ENCODE data around the gene DMAC2.
"Not testable (repeated sequence)": the region's sequence is repeated elsewhere in the genome, so short reads cannot be mapped to it uniquely, and the experiment has no call there.

Gene DMAC2

GRCh38 chr19:41442473-41443355 is 3.0 kb upstream of the DMAC2 start, which contains the start of gene ERICH4:
TSS of gene ERICH4 (plus strand) at chr19:41443156. CDS start at chr19:41443170, 14 bp downstream.
- no peak for DNase-seq

- no peak for DNase-seq
These were observed 1.7 kb upstream of the DMAC2 start for GRCh38 chr19:41441321-41441945.

- DNase-seq: no peak
These were observed 1.7 kb downstream of the DMAC2 start for GRCh38 chr19:41437944-41438574.

DNA sequence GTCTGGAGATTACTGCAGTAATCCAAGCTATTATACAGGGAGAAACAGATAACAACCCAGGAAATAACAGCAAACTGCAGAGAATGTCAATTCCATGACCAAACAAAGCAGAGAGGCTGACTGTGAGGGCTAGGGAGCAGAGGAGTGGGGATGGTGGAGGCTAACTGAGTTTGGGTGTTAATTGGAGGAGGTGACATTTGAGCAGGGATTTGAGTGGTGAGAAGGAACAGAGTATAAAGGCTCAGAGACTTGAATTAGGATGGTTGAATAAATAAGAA is 3.1 kb downstream of the DMAC2 start:
- no peak for DNase-seq

DNA sequence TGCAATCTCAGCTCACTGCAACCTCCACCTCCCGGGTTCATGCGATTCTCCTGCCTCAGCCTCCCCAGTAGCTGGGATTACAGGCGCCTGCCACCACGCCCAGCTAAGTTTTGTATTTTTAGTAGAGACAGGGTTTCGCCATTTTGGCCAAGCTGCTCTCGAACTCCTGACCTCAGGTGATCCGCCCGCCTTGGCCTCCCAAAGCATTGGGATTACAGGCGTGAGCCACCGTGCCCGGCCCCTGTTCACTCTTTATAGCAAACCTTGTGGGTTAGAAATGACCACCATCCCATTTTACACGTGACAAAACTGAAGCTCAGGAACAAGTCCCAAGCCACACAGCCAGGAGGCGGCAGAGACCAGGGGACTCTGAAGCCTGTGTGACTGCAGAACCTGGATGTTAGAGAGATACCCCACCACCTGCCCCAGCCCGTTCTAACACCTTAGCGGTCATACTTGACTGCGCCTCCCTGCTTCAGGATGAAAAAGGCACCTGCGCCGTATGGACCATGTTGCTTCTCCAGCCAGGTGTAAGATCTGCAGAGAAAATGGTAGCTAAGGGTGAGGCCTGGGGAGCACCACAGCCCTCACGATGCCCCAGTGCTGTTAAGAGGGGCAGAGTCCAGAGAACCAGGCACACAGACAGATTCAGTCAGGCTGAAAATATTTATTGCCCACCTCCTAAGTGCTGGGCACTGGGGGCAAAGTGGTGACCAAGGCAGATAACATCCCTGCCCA is 3.6 kb downstream of the DMAC2 start:
- no peak for DNase-seq

DNA sequence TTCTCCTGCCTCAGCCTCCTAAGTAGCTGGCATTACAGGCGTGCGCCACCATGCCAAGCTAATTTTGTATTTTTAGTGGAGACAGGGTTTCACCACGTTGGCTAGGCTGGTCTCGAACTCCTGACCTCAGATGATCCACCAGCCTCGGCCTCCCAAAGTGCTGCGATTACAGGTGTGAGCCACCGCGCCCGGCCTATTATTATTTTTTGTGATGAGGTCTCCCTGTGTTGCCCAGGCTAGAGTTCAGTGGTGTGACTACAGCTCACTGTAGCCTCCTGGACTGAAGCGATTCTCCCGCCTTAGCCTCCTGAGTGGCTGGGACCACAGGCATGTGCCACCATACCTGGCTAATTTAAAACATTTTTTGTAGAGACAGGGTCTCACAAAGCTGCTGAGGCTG is 4.3 kb downstream of the DMAC2 start:
- not testable (repeated sequence) for DNase-seq

GRCh38 chr19:41434450-41434849 is 5.3 kb downstream of the DMAC2 start:
- DNase-seq: no peak

DNA sequence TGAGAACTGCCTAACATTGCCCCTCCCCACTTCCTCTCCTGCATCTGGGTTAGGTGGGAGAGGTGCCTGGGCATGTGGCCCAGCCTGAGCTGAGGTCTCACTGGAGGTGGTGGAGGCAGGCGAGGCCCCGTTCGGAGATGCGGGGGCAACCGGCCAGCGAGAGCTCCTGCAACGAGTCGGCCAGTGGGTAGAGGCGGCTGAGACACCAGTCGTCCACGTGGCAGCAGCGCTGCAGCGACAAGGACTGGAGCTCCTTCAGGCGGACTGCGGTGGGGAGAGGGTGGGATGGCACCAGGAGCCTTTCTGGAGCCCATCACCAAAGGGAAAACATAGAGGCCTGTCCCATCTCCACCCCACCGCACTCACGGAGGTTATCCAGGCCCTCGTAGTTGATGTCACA is 6.5 kb downstream of the DMAC2 start:
- no peak for DNase-seq

DNA sequence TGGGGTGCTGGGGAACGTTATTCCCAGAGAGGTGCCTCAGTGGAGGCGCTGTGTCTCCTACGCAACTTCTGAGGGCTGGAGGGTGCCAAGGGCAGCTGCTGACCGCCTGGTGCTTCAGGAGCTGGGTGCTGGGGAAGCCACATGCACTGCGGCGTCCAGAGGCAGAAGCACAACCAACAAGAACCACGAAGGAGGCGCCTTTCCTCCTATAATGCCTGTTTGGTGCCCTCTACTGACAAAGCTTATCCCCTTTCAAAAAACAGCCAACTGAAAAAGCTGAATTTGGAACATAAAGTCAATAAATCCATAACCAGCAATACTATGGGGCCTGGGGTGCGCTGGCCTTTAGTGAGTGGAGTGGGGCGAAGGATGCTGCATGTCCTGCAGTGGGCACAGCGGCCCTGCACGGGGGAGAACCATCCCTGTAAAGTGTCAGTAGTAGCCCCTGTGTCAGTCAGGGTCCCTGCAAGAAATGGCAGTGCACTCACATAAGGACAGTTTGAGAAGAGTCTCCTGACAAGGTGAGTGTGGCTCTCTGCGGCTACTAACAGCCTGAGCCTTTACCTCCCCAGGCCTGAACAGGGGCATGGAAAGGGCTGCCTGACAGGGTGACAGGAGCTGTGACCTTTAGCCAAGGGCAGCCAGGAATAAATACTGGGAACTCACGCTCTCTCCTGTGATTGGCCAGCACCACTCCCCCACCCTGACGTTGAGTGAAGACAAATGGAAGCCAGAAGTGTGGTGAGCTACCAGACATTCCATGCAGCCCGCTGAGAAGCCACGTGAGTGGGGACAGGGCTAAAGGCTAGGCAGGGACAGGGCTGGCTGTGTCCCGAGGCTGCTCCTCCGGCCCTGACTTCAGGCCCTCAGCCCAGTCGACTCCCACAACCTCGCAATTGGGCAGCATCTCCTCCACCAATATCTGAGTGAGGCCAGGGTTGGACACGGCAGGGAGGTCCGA is 8.0 kb downstream of the DMAC2 start:
- peak; percentile 43 for DNase-seq

- no peak for DNase-seq
These were observed 8.8 kb downstream of the DMAC2 start for GRCh38 chr19:41430922-41431321.

GRCh38 chr19:41428481-41428859 is 11.2 kb downstream of the DMAC2 start:
- DNase-seq: no peak

DNA sequence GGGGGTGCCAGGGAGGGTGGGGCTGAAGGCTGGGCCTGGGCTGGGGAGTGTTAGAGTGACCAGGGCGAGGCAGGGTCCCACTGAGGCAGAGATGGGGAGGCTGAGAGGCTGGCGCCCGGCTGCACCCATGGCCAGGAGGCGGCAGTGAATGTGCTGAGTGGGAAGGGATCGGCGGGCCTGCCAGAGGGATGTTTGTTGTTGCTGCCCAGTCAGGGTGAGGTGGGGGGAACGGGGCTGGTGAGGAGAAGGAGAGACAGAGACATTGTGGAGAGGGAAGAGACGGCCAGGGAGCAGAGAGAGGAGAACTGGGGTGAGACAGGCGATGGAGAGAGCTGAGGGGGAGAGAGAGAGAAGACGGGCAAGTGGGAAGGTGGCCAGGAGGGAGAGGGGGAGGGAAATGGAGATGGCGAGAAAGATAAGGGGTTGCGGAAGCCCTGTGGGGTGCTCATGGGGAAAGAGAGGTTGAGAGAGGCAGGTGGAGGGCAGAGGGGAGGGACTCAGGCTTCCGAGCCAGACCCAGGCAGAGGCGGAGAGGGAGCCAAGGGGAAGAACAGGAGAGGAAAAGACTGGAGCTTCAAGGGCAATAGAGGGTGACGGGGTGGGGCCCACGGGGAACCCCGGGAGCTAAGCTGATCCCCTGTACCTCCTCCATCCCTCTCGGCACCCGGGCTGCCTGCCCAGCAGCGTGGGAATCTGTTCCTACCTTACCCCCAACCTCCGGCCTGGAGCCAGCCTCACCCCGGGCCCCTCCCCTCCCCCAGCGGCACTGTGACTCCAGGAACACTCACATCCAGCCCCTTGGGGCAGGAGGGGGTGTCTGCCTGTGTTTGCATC is 11.8 kb downstream of the DMAC2 start:
- DNase-seq: peak; percentile 72

DNA sequence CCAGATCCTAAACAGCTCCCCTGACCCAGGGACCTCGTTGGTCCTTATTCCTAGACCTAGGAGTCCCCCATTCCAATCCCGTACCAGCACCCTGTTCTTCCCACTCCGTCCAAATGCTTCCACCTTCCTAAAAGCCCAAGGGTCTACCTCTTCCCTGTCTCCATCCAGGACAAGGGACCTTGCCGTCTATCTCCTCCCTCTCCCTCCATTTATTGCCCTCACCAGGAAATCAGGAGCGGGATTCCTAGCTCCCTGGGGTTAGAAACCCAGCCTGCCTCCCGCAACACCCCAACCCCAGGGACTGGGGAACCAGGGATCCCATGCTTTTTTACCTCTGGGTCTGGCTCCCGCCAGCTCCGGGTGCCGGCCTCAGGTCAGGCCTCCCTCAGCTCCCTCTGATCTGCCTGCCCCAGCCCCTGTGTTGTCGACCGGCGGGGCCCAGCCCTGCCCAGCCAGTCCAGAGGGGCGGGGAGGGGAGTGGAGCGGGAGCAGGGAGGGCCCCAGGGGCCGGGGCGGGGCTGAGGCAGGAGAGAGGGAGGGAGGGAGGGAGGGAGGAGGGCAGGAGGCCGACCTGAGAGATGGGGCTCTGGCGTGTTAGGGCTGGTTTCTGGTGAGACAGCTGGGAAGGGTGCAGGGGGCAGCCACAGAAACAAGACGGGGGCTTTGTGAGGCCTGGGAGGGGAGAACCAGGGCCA is 12.6 kb downstream of the DMAC2 start, which contains the start of gene B3GNT8:
Gene B3GNT8 (minus strand): TSS at position 423 of the 695 bp plus-strand sequence. CDS start 596 bp downstream, outside the sequence.
- DNase-seq: peak; percentile 86

DNA sequence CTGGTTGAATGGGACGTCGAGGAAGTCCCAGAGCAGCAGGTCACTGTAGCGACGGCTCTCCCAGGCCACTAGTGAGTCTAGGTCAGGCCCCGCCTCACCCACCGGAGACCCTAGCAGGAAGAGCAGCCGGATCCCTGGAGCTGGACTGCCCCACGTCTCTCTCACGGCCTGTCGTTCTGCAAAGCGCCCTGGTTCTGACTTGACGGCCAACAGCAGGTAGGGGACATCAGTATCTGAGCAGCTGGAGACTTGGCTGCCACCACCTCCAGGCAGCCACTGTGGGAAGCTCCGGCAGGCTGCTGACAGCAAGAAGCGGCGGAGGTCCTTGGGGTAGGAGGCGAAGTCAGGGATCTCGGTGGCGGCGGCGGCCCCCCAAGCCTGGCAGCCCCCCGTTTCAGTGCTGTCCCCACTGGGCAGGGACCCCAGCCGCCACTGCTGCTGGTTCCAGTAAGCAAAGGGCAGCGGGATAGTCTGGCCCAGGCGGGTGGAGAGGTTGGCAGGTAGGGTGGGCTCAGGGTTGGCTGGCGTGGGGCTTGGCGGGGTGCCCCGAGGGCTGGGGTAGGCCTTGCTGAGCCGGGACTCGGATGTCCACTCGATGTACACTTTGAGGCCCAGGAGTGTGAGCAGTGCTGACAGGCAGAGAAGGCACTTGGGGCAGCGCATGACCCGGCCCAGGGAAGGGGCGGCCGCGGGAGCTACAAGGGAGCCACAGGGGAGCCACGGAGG is 13.4 kb downstream of the DMAC2 start:
- no peak for DNase-seq

DNA sequence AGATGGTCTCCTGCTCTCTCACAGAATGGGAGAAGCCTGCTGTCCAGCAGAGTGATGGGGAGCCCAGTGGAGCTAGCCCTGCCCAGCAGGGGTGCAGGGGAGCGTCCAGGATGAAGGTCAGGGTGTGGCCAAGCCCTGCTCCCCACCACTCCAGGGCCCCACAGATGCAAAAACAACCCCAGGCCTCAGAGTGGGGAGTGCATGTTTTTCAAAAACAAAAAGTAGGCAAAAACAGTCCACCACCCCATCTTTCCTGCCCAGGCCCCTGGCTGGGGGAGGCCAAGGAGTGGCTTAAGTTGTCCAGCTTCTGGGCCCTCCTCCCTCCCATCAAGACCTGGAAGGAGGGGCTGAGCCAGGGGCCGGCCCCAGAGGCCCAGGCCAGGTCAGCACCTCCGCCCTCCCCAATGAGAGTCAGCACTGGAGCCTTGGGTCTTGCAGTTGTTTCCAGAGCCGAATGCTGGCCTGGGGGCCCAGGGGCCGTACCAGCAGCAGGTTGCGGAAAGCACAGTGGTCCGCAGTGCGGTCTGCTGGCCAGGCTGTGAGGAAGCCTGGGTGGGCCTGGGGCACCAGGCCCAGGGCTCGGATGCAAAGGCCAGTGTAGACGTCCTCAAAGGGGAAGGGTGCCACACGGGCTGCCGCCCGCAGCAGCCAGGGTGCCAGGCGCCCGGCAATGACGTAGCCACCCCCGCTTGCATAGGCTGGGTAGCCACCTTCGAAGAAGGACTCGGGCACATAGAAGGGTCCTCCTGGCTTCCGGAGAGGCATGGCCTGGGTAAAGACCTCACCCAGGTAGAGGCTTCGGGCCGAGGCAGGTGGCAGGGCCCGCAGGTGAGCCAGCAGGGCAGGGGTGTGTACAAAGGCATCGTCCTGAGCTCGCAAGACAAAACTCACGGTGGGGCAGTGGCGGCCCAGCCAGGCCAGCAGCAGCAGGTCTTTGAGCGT is 14.3 kb downstream of the DMAC2 start:
- no peak for DNase-seq

- DNase-seq: no peak
These were observed 15.2 kb downstream of the DMAC2 start for GRCh38 chr19:41424335-41425173.

DNA sequence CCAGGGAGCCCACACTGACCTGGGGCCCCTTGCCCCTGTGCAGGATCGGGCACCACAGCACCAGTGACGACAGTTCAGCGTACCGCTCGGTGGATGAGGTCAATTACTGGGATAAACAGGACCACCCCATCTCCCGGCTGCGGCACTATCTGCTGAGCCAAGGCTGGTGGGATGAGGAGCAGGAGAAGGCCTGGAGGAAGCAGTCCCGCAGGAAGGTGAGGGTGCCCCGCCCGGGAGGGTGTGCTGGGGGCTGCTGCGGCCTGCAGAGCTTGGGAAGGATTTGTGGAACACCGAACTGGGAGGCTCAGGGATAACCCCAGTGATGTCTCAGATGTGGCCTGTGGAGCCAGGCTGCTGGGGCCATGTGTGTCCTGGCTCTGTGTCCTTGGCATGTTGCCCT is 16.8 kb downstream of the DMAC2 start:
- DNase-seq: no peak

DNA sequence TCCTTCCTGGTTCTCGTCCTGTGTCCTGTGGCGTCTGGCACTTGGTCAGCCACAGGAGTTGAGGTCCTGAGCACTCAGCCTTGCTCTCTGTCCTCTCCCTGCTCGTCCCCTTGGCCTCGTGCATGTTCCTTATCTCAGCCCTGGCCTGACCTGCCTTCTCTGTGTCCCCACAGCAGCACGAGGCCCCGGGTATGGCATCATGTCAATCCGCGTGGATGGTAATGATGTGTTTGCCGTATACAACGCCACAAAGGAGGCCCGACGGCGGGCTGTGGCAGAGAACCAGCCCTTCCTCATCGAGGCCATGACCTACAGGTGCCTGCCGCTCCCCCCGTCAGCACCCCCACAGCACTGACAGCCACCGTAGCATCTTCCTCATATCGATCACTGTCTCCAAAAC is 17.3 kb downstream of the DMAC2 start:
- DNase-seq: no peak
